Measurements from ENCODE around the gene INA.
"Not testable (repeated sequence)": the region's sequence is repeated elsewhere in the genome, so short reads cannot be mapped to it uniquely, and the experiment has no call there.

The INA gene

DNA sequence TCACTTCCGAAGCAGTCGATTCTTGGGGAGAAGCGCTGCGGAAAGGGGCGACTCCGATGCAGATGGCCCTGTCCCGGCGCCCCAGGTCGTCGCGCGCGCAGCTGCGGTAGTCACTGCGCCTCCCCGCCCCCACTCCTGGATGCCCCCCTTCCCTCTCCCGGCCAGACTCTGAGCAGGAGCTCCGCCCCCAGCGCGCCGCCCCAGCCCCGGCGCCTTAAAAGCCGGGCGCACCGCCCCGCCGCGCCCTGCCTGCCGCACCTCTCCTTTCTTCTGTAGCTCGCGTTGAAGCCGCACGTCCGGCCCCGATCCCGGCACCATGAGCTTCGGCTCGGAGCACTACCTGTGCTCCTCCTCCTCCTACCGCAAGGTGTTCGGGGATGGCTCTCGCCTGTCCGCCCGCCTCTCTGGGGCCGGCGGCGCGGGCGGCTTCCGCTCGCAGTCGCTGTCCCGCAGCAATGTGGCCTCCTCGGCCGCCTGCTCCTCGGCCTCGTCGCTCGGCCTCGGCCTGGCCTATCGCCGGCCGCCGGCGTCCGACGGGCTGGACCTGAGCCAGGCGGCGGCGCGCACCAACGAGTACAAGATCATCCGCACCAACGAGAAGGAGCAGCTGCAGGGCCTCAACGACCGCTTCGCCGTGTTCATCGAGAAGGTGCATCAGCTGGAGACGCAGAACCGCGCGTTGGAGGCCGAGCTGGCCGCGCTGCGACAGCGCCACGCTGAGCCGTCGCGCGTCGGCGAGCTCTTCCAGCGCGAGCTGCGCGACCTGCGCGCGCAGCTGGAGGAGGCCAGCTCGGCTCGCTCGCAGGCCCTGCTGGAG lies at the start of gene INA:
Gene INA (plus strand): TSS at position 243 of the 817 bp plus-strand sequence. CDS start 74 bp downstream, at position 317.
- DNase-seq (ENCODE audit: low read depth, low spot score), result no peak

DNA sequence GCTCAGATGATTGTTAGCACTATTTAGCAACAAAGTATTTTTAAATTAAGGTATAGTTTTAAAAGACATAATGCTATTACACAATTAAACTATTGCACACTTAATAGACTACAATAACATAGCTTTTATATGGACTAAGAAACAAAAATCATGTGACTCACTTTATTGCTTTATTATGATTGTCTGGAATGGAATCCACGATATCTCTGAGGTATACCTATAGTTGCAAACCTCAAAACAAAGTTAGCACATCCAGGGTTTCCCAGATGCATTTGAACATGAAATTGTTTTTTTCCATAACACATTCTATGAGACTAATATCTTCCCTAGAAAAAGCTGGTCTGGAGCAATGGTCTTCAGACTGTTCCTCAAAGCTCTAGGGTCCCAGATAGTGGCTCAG lies 49.5 kb upstream of the INA start:
- no peak for DNase-seq (ENCODE audit: low read depth, low spot score)

DNA sequence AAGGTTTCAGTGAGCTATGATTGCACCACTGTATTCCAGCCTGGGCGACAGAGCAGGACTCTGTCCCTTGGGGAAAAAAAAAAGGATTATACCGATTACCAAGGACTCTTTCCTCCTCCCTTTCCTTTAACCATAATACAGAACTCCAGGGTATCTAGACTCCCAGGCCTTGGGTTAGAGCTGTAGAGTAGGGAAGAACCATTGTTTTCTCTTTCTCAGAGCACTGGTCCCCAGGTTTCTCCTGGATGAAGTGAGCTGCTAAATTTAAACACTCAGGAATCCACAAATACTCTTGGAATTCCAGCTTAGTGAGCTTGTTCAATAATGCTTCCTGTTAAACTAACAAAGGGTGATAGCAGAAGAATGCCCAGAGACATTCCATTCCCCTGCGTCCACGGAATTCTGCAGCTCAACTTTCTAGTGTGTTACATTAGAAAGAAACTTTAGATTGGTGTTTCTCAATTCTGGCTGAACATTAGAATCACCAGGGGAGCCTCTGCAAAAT lies 45.8 kb upstream of the INA start:
- DNase-seq (ENCODE audit: low read depth, low spot score), result peak; percentile 32

DNA sequence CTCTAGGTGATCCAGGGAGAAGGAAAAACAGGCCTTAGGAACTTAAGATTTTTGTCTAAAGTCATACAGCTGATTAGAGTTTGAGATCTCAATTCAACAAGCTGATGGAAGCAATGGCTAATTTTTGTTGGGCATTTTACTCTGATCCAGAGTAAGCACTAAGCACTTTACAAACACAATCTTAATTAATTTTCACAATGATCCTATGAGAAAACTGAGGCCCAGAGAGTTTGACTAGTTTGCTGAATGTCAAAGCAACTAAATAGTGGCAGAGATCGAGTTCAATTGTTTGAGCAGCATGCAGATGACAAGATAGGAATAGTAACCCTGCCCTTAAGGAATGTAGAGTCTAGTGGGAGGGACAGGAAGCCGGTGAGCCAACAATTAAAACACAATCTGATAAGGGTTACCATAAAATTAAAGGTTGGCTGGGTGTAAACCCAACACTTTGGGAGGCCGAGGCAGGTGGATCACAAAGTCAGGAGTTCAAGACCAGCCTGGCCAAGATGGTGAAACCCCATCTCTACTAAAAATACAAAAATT lies 44.7 kb upstream of the INA start:
- no peak for DNase-seq (ENCODE audit: low read depth, low spot score)

DNA sequence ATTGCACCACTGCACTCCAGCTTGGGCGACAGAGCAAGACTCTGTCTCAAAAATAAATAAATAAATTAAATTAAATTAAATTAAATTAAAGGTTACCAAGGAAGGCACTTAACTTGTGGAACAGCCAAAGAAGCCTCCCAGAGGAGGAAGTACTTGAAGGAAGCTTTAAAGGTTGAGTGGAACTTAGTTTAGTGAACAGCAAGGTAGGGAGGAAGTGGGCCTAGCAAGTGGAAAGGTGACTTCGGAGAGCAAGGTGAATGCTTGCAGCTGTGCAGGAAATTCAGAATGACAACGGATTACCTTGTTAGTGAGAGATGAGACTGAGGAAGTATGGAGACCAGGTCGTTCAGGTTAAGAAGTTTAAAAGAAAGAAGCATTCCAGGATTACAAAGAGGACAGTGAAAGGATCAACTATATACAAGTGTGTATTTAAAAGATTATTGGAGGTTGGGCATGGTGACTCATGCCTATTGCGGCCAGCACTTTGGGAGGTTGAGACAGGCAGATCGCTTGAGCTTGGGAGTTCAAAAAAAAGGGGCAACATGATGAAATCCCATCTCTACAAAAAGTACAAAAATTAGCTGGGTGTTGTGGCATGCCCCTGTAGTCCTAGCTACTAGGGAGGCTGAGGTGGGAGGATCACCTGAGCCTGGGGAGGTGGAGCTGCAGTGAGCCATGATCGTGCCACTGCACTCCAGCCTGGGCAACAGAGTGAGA lies 44.0 kb upstream of the INA start:
- no peak for DNase-seq (ENCODE audit: low read depth, low spot score)

DNA sequence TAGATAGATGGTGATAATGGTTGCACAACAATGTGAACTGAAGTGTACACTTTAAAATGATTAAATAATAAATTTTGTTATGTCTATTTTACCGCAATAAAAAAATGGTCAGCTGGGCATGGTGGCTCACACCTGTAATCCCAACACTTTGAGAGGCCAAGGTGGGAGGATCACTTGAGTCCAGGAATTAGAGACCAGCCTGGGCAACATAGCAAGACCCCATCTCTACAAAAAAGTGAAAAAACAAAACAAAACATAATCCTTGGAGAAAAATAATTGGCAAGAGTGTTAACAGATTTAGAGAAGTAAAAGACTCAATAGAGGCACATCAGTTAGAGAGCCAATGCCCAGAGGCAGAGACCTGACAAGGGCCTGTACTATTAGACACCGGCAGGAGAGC lies 41.2 kb upstream of the INA start:
- no peak for DNase-seq (ENCODE audit: low read depth, low spot score)

DNA sequence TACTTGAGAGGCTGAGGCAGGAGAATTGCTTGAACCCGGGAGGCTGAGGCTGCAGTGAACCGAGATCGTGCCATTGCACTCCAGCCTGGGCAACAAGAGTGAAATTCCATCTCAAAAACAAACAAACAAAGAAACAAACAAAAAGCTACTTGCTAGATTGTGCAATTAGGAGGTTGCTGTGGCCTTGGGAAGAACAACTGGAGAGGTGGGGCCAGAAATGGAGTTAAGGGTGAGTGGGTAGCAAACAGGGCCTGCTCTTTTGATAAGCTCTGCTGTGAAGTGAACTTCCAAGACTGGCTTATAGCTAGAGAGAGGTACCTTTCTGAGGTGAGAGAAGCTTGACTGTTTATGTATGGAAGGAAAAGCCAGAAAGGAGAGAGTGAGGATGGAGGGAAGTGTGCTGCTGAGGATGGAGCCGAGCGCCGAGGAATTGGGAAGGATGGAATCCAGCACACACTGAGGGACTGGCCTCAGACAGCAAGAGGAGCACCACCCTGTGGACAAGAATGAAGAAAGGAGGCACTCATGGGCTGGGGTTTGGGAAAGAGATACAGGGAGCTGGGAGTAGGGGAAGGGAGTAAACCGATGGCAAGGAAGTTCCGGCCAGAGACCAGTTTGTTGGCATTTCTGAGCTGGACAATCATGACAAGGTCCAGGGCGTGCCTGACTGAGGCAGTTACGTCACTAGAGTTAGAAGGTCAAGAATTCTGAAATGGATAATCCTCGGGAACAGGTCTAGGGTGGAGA lies 38.3 kb upstream of the INA start:
- DNase-seq (ENCODE audit: low read depth, low spot score), result no peak

DNA sequence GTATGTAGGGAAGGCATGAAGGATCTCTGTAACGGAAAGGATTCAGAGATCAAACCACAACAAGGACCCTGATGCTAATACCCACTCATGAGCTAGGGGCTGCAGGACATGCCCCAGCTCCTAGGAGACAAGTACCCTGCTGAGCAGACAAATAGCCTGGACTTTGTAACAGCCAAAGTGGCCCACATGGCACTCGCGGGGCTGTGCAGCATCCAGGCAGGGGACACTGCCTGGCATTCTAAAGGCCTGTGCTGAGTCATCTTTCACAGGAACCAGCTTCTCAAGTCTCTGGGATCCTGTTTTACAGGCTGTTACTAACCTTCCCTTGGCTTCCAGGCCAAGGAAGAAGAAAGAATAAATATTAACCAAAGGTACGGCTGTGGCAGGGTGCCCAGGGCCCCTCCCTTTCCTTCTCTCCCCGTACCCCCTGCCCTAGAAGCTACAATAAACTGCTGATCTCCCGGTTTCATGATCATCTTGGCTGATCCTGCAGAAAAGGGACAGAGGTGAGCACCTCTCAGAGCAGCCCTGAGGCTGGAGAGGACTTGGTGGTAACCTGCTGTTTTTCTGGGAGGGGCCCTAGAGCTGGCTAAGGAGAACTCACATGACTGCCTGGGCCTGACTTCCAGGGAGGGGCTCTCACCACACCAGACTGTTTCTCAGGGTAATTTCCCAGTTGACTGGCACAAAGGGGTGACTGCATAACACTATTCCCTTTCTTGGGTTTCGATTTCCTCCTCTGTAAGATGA lies 35.5 kb upstream of the INA start:
- no peak for DNase-seq (ENCODE audit: low read depth, low spot score)

DNA sequence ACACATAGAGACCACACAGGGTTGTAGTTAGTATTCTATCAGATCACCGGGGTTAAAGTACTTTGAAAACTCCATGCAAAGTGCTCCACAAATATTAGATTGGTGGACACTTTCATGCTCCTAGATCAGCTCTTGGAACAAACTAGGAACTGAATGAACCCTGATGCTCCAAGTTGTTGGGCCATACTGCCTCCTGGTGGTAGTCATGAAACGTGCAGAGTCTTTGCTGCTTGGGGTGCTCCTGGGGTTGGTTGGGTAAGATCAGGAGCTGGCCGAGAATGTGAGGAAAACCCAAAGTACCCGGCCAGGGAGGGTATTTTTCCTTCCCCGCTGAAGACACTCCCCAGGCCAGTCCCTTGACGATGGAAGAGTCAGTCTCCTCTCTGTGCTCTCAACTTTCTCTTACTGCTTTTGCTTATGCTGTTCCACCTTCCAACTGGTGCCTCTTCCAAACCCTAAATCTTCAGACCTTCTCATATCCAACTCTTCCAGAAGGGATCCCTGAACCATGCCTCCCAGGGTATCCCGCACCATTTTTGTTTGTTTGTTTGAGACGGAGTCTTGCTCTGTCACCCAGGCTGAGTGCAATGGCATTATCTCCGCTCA lies 32.2 kb upstream of the INA start:
- DNase-seq (ENCODE audit: low read depth, low spot score), result no peak

DNA sequence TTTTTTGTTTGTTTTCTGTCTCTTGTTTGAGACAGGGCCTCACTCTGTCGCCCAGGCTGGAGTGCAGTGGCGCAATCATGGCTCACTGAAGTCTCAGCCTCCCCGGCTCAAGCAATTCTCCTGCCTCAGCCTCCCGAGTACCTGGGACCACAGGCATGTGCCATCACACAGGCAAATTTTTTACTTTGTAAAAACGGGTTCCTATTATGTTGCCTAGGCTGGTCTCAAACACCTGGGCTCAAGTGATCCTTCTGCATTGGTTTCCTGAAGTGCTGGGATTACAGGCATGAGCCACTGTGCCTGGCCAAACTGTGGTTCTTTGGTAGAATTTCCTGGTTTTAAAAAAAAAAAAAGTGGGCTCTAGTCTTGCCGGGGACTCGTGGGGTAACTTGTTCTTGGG lies 31.4 kb upstream of the INA start, which contains the start of gene RPEL1:
Gene RPEL1 (plus strand): TSS at position 301 of the 400 bp plus-strand sequence. CDS start 110 bp downstream, outside the sequence.
- DNase-seq (ENCODE audit: low read depth, low spot score), result not testable (repeated sequence)

DNA sequence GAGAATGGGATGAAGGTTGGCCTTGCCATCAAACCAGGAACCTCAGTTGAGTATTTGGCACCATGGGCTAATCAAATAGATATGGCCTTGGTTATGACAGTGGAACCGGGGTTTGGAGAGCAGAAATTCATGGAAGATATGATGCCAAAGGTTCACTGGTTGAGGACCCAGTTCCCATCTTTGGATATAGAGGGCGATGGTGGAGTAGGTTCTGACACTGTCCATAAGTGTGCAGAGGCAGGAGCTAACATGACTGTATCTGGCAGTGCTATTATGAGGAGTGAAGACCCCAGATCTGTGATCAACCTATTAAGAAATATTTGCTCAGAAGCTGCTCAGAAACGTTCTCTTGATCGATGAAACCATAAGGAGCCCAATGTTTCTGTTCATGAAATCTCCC lies 30.6 kb upstream of the INA start:
- DNase-seq (ENCODE audit: low read depth, low spot score), result no peak

DNA sequence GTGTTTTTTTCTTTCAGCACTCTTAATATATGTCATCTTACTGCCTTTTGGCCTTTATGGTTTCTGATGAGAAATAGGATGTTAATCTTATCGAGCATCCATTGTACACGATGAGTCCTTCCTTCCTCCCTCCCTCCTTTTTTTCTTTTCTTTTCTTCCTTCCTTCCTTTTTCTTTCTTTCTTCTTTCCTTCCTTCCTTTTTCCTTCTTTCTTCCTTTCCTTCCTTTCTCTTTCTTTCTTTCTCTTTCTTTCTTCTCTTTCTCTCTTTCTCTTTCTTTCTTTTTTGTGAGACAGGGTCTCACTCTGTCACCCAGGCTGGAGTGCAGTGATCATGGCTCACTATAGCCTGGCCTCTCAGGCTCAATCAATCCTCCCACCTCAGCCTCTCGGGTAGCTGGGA lies 22.8 kb upstream of the INA start:
- no peak for DNase-seq (ENCODE audit: low read depth, low spot score)

DNA sequence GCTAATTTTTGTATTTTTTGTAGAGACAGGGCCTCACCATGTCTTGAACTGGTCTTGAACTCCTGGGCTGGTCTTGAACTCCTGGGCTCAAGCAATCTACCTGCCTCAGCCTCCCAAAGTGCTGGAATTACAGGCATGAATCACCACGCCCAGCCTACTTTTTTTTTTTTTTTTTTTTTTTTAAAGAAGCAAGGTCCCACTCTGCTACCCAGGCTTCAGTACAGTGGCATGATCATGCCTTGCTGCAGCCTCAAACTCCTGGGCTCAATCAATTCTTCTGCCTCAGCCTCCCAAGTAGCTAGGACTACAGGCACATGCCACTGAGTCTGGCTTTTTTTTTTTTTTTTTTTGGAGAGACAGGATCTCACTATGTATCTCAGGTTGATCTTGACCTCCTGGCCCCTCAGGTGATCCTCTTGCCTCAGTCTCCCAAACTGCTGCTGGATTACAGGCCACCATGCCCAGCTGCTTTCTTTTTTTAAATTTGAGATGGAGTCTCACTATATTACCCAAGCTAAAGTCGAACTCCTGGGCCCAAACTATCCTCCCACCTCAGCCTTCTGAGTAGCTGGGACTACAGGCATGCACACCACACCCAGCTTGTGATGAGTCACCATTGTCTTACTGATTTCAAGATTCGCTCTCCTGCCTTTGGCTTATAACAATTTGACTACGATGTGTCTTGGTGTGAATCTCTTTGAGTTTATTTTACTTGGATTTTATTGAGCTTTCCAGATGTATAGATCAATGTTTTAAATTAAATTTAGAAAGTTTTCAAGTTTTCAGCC lies 22.2 kb upstream of the INA start:
- no peak for DNase-seq (ENCODE audit: low read depth, low spot score)

DNA sequence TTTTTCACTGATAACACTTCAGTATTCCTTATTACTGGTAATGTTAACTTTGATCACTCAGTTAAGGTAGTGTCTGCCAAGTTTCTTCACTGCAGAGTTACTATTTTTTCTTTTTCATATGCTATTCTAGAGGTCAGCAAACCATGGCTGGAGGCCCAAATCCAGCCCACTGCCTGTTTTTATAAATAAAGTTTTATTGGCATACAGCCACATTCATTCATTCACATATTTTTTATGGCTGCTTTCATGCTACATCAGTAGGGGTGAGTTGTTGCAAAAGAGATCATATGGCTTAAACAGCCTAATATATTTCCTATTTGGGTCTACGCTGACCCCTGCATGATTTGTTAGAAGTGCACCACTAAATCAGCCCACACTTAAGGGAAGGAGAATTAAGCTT lies 20.3 kb upstream of the INA start:
- DNase-seq (ENCODE audit: low read depth, low spot score), result no peak

DNA sequence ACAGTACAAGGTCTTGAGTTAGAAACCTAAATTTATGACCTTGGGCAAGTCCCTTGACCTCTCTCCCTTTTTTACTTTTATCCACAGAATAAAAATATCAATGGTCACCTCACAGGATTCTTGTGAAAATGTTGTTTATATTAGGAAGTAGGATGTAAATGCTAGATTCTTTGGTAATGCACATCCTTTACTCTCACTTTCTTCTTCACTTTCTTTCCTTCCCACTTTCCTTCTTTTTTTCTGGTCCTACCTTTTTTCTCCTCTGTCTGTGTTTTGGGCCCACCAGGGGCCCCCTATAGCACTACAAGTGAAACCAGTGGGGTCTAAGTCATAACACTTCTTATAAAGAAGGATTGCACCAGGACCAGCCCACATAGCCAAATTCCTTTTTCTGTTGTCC lies 19.1 kb upstream of the INA start:
- no peak for DNase-seq (ENCODE audit: low read depth, low spot score)

DNA sequence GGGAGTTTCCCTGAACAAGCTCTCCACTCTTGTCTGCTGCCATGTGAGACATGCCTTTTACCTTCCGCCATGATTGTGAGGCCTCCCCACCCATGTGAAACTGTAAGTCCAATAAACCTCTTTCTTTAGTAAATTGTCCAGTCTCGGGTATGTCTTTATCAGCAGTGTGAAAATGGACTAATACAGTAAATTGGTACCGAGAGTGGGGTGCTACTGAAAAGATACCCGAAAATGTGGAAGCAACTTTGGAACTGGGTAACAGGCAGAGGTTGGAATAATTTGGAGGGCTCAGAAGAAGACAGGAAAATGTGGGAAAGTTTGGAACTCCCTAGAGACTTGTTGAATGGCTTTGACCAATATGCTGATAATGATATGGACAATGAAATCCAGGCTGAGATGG lies 18.0 kb upstream of the INA start:
- DNase-seq (ENCODE audit: low read depth, low spot score), result not testable (repeated sequence)

DNA sequence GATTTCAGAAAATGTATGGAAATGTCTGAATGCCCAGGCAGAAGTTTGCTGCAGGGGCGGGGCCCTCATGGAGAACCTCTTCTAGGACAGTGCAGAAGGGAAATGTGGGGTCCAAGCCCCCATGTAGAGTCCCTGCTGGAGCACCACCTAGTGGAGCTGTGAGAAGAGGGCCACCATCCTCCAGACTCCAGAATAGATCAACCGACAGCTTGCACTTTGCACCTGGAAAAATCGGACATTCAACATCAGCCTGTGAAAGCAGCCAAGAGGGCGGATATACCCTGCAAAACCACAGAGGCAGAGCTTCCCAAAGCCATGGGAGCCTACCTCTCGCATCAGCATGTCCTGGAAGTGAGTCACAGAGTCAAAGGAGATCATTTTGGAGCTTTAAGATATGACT lies 16.9 kb upstream of the INA start:
- DNase-seq (ENCODE audit: low read depth, low spot score), result no peak

DNA sequence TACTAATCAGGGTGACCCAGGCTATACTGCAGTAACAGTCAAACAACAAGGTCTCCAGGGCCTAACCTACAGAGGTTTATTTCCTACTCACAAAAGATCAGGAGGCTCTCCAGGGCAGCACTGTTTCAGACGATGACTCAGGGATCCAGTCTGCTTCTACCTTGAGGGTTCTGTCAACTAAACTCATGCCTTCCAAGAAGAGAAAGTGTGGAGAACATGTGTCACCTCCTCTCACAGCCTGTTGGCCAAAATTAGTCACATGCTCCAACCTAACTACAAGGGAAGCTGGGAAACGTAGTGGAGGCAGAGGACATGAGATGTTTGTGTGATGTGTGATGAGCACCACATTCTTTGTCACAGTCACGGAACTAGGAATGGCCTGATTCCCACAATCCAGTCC lies 14.7 kb upstream of the INA start:
- DNase-seq (ENCODE audit: low read depth, low spot score), result no peak

DNA sequence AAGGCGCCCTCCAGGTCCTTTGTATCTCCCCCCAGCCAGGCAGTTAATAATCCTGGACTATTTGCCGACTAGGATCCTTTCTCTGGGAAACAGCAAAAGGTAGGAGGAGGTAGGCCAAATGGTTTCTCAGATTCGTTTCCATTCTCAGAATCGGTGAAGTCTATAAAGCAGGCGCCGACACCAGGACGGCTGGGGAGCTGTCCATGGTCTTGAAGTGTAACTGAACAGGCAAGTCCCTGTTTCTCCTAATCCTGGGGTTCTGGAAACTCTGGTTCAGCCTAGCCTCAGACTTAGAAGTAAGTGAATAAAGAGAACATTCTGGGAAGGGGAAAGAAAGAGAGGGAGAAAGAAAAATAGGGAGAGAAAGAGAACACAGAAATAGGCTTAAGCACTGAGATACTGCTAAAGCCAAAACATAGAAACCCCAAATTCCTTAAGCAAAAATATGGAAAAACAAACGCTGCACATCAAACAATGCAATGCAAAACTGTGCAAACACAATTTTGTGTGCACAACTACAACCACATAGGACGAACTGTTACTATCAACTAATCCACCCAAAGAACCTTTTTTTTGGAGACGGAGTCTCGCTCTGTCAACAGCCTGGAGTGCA lies 11.1 kb upstream of the INA start:
- peak; percentile 45 for DNase-seq (ENCODE audit: low read depth, low spot score)

All from brain pericyte (primary cell).